ENCODE measurements around the gene RPS6KA5. TPM values are rescaled to one million over a fixed set of nuclear protein-coding genes. Genes with fewer than 3 reads are reported as not detected.

Gene RPS6KA5
- total RNA-seq, 1 donor from 2014 or later: 11.3 TPM

DNA sequence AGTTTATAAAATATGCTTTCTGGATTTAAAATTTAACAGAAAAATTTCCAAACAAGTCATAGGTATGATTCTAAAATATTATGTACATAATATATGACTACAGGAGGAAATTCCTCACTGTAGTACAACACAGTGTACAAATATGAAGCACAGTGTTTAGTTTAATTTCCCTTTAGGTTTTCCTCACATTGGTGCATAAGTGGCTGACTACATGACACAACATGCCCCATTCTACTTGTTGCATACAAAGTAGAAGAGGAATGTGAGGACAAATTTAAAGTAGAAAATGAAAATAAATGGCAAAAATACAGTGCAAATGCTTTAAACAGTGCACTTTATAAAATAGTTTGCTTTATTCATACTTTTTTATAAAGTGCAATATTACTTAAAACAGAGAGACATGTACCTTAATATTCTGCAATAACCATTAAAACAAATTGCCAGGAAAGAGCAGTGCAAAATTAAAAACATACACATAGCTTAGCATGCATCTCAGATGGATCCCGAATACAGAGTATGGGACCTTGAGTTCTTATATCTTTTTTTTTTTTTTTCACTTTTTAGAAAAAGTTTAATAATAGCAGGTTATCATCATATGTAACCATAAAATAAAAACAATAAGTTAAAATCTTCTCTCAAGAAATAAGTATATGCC, 189.4 kb downstream of the RPS6KA5 start:
- no peaks in the 10 kb centered on the region for H3K27me3 ChIP-seq (ENCODE audit: low read depth)
- intact Hi-C loops (cut with DNase I): no loop called here
- TF ChIP-seq, protein P1, sequence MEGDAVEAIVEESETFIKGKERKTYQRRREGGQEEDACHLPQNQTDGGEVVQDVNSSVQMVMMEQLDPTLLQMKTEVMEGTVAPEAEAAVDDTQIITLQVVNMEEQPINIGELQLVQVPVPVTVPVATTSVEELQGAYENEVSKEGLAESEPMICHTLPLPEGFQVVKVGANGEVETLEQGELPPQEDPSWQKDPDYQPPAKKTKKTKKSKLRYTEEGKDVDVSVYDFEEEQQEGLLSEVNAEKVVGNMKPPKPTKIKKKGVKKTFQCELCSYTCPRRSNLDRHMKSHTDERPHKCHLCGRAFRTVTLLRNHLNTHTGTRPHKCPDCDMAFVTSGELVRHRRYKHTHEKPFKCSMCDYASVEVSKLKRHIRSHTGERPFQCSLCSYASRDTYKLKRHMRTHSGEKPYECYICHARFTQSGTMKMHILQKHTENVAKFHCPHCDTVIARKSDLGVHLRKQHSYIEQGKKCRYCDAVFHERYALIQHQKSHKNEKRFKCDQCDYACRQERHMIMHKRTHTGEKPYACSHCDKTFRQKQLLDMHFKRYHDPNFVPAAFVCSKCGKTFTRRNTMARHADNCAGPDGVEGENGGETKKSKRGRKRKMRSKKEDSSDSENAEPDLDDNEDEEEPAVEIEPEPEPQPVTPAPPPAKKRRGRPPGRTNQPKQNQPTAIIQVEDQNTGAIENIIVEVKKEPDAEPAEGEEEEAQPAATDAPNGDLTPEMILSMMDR (IDR thresholded peaks at IDR 0.05): no peak
- H3K27ac ChIP-seq: no peak overlapping the region
- DNase-seq (no peak), ATAC-seq (no peak)
- H3K36me3 ChIP-seq: peaks cover 15% of the 10 kb centered on the region
- no peaks in the 10 kb centered on the region for H3K9me3 ChIP-seq
- no peak overlapping the region for H3K4me3 ChIP-seq
- H3K4me1 ChIP-seq: no peaks in the 10 kb centered on the region

DNA sequence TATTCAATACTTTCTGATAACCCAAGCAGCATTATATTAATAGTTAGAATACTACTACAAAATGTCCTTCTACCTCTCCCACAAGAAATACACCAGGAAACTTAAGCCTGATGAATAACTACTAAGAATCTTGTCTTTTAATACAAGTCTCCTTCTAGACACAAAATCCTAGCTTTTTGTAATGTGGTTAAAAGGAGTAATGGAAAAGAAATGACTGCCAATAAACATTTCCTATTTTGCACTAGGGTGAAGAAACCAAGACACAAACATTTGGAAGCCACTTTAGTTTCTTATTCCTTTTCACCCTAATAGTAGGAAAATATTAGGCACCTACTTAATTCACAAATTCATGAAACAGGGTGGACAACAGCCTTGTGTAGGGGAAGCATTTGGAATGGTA, 192.9 kb downstream of the RPS6KA5 start:
- TF ChIP-seq, protein P1 (IDR thresholded peaks at IDR 0.05): no peak
- Histone ChIP-seq H3K4me1 (no peaks in the 10 kb centered on the region), H3K36me3 (no peaks in the 10 kb centered on the region), H3K27me3 (ENCODE audit: low read depth) (no peaks in the 10 kb centered on the region), H3K27ac (no peak overlapping the region), H3K9me3 (no peaks in the 10 kb centered on the region), H3K4me3 (no peak overlapping the region)
- DNase-seq (no peak), ATAC-seq (no peak)
- intact Hi-C loops (cut with DNase I): no loop called here

DNA sequence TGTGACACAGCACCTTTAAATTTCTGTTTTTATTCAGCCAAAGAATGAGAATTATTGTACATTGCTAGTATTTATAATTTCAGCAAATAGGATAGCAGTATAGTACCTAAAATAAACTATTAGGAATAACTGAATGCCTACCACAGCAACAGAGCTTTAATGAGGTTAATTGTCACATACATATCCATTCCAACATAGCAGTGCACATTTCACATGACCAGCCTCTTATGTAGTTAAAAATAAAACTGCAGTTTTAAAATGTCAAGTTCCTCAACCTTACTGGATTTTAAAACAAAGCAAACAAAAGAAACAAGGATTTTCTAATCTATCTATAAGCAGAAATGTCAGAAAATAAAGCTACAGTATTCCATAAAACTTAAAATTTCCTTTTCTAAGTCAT, 193.6 kb downstream of the RPS6KA5 start:
- Histone ChIP-seq H3K4me3 (no peak overlapping the region), H3K9me3 (no peaks in the 10 kb centered on the region), H3K27me3 (ENCODE audit: low read depth) (no peaks in the 10 kb centered on the region), H3K27ac (no peak overlapping the region), H3K36me3 (no peaks in the 10 kb centered on the region), H3K4me1 (no peaks in the 10 kb centered on the region)
- DNase-seq (no peak), ATAC-seq (no peak)
- intact Hi-C loops (cut with DNase I): no loop called here
- TF ChIP-seq, protein P1 (IDR thresholded peaks at IDR 0.05): no peak

DNA sequence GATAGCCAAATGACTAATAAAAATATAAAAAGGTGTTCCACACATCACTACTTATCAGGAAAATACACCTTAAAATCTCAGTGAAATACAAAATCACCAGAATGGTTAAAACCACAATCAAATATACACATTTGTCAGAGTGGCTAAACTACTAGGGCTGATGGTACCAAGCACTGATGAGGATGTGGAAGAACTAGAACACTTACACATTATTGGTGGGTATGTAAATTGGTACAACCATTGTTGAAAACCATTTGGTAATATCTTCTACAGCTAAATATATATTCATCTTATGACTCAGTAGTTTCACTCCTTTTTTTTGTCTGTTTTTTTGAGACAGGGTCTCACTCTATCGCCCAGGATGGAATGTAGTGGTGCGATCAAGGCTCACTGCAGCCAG, 195.7 kb downstream of the RPS6KA5 start:
- ATAC-seq (no peak), DNase-seq (no peak)
- TF ChIP-seq, protein P1 (IDR thresholded peaks at IDR 0.05): no peak
- intact Hi-C loops (cut with DNase I): no loop called here
- Histone ChIP-seq H3K36me3 (no peaks in the 10 kb centered on the region), H3K9me3 (no peaks in the 10 kb centered on the region), H3K4me3 (no peak overlapping the region), H3K27ac (no peak overlapping the region), H3K4me1 (no peaks in the 10 kb centered on the region), H3K27me3 (ENCODE audit: low read depth) (no peaks in the 10 kb centered on the region)

DNA sequence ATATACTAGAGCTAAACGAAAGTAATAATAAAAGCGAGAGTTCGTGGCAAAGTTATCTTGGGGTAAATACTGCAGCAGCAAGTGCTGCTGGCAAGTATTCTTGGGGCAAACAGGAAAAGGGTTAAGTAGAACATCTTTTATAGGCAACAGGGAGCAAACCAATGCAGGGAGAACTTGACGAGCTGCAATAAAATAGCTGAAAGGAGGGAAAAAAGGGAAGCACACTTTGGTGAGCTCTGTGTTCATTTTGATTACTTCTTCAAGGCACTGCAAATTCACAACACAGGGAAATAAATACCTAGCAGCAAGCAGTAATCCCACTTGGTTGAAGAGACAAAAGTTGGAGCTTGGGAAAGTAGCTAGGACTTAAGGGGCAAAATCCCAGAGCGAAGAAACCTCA, 201.9 kb downstream of the RPS6KA5 start:
- DNase-seq: no peak
- H3K27me3 ChIP-seq (ENCODE audit: low read depth): no peaks in the 10 kb centered on the region

More for the DNA sequence above, 201.9 kb downstream of the RPS6KA5 start:
- Histone ChIP-seq H3K4me1 (peaks cover 10% of the 10 kb centered on the region), H3K9me3 (no peaks in the 10 kb centered on the region), H3K36me3 (no peaks in the 10 kb centered on the region), H3K27ac (no peak overlapping the region), H3K4me3 (peak overlapping the region; percentile 22)
- ATAC-seq: no peak
- TF ChIP-seq, protein P1 (IDR thresholded peaks at IDR 0.05): no peak
- intact Hi-C loops (cut with DNase I): no loop called here
